Eye (tissue), 1 donor: ENCODE data around the gene GLRX.
"Not testable (repeated sequence)": the region's sequence is repeated elsewhere in the genome, so short reads cannot be mapped to it uniquely, and the experiment has no call there.

Experiments used
- DNase-seq: peaks from one replicate; pipeline ENCODE4 v3.0.0-alpha.2; 2015

Gene GLRX

GRCh38 chr5:95825495-95825894 is 3.0 kb upstream of the GLRX start:
- no peak for DNase-seq

GRCh38 chr5:95824747-95825146 is 2.2 kb upstream of the GLRX start:
- no peak for DNase-seq

- peak; percentile 29 for DNase-seq
Measured at GRCh38 chr5:95823738-95824609, 1.4 kb upstream of the GLRX start.

- DNase-seq = no peak
Measured at GRCh38 chr5:95823218-95823737, 752 bp upstream of the GLRX start.

- peak; percentile 90 for DNase-seq
Measured at GRCh38 chr5:95822043-95822541, 434 bp downstream of the GLRX start.

- no peak for DNase-seq
Measured at GRCh38 chr5:95821110-95822021, 1.2 kb downstream of the GLRX start.

GRCh38 chr5:95818181-95819147 is 4.1 kb downstream of the GLRX start:
- DNase-seq = no peak

DNA sequence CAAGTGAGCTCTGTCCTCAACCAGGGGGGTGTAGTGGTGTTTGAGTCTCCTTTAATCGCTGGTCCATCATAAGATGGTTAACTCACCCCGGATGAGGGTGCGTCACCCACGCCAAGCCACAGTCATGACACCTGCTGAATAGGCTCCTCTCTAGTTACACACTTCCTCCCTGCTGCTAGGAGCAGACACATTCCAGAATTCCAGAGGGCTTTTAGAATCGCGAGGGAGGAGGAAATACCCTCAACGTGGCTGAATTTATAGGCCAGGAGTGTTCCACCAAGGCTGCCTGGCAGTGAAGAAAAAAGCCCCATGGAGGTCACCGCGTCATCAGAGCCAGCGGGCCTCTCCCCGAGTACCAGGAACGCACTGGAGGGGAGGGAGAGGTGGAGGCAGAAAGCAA is 5.1 kb downstream of the GLRX start:
- DNase-seq = peak; percentile 28

DNA sequence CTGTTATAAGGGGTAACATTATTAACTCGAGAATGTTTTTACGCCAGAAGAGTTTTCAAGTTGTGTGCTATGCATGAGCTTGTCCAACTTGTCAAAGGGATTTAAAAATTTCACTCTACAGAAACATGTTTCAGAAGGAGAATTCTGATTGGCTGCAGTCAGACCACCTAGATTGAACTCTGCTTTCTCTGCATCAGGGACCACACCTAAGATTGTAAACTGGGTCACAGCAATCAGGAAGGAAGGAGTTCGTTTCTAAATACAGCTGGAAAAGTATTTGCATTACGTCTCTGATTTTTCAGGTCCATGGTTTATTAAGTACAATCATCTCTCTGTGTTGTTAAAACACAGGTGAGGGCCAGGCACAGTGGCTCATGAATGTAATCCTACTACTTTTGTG is 5.8 kb downstream of the GLRX start:
- no peak for DNase-seq

DNA sequence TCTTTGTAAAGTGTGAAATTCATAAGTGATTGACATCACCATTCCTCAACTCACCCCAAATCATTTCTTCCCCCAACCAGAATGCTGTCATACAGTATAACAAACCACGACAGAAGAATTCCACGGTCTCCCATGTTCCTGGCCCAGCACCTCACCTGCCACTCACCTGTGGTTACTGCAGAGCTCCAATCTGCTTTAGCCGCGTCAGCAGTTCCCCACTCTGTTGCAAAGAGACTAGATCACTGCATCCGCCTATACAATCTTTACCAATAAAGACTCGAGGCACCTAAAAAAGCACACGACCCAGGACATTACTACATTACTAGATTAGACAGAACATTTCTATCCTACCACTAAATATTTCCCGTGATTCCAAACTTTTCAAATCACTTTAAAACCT is 6.2 kb downstream of the GLRX start:
- DNase-seq = no peak

GRCh38 chr5:95815155-95815729 is 7.3 kb downstream of the GLRX start:
- DNase-seq = no peak

DNA sequence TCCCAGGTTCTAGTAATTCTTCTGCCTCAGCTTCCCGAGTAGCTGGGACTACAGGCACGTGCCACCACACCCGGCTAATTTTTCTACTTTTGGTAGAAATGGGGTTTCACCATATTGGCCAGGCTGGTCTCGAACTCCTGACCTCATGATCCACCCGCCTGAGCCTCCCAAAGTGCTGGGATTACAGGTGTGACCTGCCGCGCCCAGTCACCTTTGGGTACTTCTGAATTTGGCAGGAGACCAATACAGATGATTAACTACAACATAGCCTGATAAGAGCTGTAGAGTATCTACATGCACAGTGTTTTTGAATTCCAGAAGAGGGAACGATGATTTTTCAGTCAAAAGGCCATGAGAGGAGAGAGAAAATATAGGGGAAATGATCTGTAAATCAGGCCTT is 9.5 kb downstream of the GLRX start:
- not testable (repeated sequence) for DNase-seq

GRCh38 chr5:95812074-95812471 is 10.5 kb downstream of the GLRX start:
- no peak for DNase-seq

GRCh38 chr5:95811461-95812073 is 11.0 kb downstream of the GLRX start:
- DNase-seq = not testable (repeated sequence)

DNA sequence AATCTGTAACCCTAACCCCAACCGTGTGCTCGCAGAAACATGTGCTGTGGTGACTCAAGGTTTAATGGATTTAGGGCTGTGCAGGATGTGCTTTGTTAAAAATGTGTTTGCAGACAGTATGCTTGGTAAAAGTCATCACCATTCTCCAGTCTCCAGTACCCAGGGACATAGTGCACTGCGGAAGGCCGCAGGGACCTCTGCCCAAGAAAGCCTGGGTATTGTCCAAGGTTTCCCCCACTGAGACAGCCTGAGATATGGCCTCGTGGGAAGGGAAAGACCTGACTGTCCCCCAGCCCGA is 11.5 kb downstream of the GLRX start:
- DNase-seq = not testable (repeated sequence)

DNA sequence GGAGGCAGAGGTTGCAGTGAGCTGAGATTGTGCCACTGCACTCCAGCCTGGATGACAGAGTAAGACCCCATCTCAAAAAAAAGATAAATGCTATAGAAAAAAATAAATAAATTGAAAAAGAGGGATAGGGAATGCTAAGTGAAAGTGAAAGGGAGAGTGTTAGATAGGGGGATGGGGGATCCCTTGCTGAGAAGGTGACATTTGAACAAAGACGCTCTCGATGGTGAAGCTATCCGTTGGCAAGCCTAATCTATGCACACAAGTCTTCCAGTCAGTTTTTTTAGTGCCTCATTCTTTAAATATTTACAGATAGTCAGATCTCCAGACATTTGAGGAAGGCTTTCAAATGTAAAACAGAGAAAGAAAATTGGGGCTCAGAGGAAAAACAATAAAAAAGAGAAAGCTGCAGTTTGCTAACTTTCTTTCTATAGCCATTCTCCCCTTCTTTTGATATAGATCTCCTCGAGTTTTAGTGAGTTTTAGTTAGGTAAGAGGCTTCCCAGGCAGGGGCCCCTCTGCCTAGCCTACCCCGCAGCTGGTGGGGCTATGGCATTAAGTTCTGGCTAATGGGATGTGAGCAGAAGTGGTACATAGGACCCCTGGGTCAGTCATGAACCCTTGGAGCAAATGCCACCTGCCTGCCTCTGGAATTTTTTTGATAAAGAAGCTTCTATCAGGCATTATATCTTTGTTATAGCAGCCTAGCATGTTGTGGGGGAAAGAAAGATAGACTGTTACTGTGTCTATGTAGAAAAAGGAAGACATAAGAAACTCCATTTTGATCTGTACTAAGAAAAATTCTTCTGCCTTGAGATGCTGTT is 12.0 kb downstream of the GLRX start:
- peak; percentile 14 for DNase-seq

DNA sequence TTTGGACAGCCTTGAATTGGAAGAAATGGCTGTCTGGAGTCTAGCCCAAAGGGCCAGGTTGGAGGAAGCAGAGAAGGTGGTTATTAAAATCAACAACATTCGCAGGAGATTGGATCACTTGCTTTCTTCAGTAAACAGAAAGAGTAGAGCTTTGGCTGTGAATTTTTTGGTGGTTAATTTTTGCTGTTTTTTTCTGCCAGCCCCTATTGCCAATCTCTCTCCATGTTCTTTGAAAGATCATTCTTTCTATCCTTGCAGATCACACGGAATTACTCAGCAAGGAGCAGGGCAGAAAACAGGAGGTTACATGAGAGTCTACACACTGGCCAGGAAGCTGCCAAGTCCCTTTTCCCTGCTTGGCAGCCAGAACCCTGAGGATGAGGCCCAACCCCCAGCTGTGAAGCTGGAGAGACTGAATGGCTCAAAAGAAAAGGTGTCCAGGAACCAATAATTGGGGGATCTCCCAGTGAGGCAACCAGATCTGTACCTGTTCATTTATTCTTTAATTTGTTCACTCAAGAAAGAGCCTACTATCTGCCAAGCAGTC is 13.0 kb downstream of the GLRX start:
- no peak for DNase-seq

DNA sequence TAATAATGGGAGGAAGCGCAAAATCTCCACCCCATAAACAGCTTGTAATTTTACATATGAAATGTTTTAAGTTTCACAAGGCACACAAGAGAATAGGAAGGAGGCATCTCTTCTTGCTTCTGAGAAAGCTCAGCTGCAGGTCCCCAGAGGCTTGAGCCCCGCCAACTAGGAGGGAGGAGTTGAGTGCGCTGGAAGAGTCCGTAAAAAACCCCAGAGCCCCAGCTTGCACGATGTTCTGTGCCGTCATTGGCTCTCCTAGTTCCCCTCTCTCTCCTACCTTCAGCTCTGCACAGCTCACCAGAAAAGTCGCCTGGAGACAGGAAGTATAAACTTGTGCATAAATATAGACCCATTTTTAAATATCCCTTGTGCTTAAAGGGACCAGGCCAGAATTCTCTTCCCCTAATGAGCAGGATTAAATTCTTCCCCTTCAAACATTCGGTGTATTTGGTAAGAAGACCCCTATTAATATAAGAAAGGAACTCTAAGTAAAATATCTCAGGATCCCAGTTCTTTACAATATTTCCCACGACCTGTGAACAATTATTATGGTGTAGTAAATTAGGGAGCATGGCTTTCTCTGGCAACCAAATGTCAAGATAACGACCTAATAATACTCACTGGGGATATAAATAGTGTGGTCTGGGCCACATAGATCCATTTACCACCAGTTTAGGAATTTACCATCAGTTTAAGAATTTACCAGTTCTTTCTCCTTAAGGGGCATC is 13.7 kb downstream of the GLRX start:
- peak; percentile 23 for DNase-seq

- no peak for DNase-seq
Measured at GRCh38 chr5:95808013-95808685, 14.4 kb downstream of the GLRX start.
